GM10248 (cell line): ENCODE results near the gene PLOD3.
"Not testable (repeated sequence)": the region's sequence is repeated elsewhere in the genome, so short reads cannot be mapped to it uniquely, and the experiment has no call there.

Source experiments
- CTCF ChIA-PET: fragments of 300-600 bp; sonication (Branson Sonifier 250); formaldehyde crosslinking; extraction: SDS; loops from one replicate; lab custom pipeline; 2021; ENCODE audit warnings: antibody characterized with exemption; lab: Yijun Ruan, JAX
- POLR2A ChIA-PET: fragments of 350-650 bp; sonication (Branson Sonifier 250); formaldehyde crosslinking; extraction: SDS; loops from one replicate; lab custom pipeline; 2020; ENCODE audit warnings: antibody characterized with exemption; lab: Yijun Ruan, JAX
- DNase-seq: peaks from one replicate; pipeline ENCODE4 v3.0.0; 2012; ENCODE audit errors: extremely low spot score
- TF ChIP-seq, protein P1 (sequence below): IDR thresholded peaks from 2 replicates; pipeline ENCODE4 v1.5.1; 2012; ENCODE audit warnings: mild to moderate bottlenecking, low read depth; ENCODE audit errors: extremely low read depth, missing control alignments, control extremely low read depth

The PLOD3 gene

DNA sequence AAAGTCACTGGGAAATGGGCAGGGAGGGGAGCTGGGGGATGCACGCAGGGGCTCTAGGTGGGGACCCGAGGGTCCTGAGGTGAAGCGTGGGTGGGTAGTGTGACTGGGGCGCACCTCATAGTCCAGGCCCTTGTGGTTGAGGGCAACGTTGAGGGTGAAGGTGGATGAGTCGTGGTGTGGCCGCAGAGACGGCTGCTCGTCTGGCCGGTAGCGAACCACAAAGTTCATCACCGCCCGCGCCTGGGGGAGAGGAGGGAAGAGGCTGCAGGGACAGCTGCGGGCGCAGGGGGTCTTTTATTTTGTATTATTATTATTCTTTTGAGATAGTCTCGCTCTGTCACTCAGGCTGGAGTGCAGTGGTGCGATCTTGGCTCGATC, 10.7 kb downstream of the PLOD3 start:
- POLR2A ChIA-PET, result no interaction called here

DNA sequence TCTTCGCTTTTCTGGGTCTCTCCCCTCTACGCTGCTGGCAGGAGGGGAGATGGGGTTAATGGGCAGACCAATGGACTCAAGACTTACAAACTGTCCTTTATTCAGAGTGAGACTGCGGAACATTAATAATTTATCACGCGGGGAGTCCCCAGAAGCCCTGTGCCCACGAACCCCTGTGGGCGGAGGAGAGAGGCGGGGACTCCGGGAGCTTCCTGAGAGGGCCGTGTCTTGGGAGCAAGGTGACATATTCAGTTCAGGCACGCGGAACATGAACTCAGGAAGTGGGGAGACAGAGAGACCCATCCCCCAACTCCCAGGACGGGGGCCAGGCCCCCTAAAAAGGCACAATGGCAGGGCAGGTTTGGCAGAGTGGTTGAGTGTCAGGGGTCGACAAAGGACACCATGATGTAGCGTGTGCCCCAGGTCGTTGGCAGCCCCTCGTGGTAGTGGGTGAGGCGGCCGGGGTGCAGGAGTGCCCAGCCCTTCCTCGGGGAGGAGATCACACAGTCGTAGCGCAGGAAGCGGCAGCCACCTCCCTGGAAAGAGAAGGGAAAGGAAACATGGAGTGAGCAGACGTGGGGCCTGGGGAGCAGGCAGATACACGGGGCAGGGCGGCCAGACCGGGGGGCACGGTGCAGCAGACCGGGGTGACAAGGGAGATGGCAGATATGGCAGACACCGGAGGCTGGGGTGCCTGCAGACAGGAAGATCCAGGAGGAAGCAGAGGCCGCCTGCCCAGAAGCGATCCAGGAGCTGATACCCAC, 11.3 kb downstream of the PLOD3 start:
- DNase-seq, result no peak
- CTCF ChIA-PET, result interaction anchor here (2.9 to 5.9 kb wide), 2 partner anchors 11 to 14 kb away, joined by 9 to 41 read pairs; partner anchors contain the start of genes PLOD3 and ZNHIT1
- POLR2A ChIA-PET, result no interaction called here
- TF ChIP-seq, protein P1, sequence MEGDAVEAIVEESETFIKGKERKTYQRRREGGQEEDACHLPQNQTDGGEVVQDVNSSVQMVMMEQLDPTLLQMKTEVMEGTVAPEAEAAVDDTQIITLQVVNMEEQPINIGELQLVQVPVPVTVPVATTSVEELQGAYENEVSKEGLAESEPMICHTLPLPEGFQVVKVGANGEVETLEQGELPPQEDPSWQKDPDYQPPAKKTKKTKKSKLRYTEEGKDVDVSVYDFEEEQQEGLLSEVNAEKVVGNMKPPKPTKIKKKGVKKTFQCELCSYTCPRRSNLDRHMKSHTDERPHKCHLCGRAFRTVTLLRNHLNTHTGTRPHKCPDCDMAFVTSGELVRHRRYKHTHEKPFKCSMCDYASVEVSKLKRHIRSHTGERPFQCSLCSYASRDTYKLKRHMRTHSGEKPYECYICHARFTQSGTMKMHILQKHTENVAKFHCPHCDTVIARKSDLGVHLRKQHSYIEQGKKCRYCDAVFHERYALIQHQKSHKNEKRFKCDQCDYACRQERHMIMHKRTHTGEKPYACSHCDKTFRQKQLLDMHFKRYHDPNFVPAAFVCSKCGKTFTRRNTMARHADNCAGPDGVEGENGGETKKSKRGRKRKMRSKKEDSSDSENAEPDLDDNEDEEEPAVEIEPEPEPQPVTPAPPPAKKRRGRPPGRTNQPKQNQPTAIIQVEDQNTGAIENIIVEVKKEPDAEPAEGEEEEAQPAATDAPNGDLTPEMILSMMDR, result no peak

More for the DNA sequence above, 10.7 kb downstream of the PLOD3 start:
- TF ChIP-seq, protein P1, result no peak
- CTCF ChIA-PET, result interaction anchor here (2.9 kb wide), 1 partner anchor 10 kb away, joined by 9 read pairs; the partner anchor contains the start of genes PLOD3 and ZNHIT1
- DNase-seq, result no peak

DNA sequence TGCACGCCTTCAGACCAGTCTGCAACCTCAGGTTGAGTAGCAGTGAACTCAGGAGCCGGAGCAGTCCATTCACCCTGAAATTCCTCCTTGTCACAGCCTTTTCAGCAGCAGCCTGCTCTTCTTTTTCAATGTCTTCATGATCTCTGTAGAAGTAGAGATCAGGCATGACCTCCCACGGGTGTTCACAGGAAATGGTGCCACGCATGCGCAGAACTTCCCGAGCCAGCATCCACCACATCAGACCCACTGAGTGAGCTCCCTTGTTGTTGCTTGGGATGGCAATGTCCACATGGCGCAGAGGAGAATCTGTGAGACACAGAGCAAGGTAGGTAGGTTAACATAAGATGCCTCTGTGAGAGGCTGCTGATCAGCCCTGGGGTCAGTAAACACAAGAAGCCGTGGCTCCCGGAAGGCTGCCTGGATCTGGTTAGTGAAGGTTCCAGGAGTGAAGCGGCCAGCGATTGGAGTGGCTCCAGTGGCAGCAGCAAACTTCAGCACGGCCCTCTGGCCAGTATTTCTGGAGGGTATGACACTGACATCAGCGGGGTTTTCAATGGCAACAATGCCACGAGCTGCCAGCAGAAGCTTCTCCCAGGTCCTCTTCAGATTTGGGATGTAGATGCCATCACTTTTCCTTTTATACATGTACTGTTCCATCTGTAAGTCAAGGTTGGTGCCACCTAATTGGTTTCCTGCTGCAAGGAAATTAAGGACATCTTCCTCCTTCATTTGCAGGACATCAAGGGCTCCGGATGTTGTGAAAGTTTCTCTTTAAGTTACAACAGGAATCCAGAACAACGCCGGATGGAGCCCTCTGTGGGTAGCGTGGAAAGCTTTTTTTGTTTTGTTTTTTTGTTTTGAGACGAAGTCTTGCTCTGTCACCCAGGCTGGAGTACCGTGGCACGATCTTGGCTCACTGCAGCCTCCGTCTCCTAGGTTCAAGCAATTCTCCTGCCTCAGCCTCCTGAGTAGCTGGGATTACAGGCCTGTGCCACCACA, 13.3 kb downstream of the PLOD3 start:
- CTCF ChIA-PET, result interaction anchor here (0.8 to 5.9 kb wide), 5 partner anchors 12 to 127 kb away, joined by 3 to 41 read pairs (median 6); partner anchors contain the start of genes PLOD3 and ZNHIT1
- DNase-seq, POLR2A ChIA-PET: not testable (repeated sequence)

DNA sequence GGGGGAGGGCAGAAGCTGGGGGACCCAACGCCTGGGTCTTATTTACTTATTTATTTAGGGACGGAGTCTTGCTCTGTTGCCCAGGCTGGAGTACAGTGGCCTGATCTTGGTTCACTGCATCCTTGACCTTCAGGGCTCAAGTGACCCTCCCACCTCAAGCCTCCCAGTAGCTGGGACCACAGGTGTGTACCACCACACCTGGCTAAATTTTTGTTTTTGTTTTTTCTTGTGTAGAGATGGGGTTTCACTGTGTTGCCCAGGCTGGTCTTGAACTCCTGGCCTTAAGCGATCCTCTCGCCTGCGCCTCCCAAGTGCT, 14.8 kb downstream of the PLOD3 start:
- DNase-seq, result no peak
- POLR2A ChIA-PET, result no interaction called here
- CTCF ChIA-PET, result interaction anchor here (0.8 to 5.9 kb wide), 4 partner anchors 10 to 59 kb away, joined by 3 to 41 read pairs (median 5); no protein-coding TSS in a partner anchor
- TF ChIP-seq, protein P1, result no peak

DNA sequence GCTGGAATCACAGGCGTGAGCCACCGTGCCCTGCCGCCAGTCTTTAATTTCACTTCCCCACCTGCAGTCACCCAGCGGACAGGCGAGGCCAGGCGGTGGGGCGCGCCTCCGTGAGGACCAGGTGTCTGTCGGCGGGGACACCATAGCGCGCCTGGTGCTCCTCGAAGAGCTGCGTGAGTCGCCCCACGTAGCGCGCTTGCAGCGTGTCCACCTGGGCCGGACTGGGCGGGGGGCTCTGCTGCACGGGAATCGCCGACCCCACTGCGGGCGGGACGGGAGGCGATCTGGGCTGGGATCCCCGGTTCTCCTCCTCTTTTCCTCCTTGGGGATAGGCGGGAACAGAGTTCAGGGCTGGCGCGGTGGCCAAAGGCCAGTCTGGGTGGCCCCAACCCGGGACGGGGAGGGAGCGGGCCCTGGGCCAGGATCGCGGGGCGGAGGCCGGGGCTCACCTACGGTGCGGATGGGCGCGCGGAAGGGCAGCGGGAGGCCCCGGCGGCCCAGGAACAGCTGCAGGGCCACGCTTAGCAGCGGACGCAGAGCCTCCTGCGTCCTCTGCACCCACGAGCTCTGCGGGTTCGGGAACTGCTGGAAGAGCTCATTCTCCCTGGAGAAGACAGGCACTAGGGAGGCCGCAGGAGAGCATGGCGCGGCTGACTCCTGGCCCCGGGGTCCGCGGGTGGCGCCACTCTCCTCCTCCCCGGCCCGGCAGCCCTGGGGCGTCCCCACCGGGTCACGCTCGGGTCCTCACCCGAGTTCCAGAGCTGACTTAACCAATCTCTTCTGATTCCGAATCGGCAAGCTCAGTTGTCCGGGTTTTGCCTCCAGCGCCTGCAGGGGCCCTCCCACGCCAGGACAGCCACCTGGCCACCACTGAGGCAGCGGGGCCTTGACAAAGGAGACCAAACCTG, 15.4 kb downstream of the PLOD3 start:
- CTCF ChIA-PET, result interaction anchor here (0.8 to 5.9 kb wide), 3 partner anchors 10 to 58 kb away, joined by 3 to 41 read pairs (median 7); no protein-coding TSS in a partner anchor
- no peak for DNase-seq

More for the DNA sequence above, 15.4 kb downstream of the PLOD3 start:
- POLR2A ChIA-PET, result no interaction called here
- TF ChIP-seq, protein P1, result no peak
